H1 (cell line): ENCODE measurements around the gene PLEKHA4. TPM values are rescaled to one million over a fixed set of nuclear protein-coding genes. Genes with fewer than 3 reads are reported as not detected.
A peak's percentile ranks its signal among the peaks of the same experiment; 100 is the strongest.

Experiments used
- ASH2L ChIP-seq: fragments of 200-600, 300-600 bp; sonication (generic); IDR thresholded peaks from one replicate; pipeline ENCODE4 v1.7.1; 2017; ENCODE audit warnings: low read length
- BCL11A ChIP-seq, 2 experiments: IDR thresholded peaks; one replicate each; pipeline ENCODE4 v1.6.1; 2011; ENCODE audit warnings: low read depth in 2 of 2, low read length in 2 of 2, mild to moderate bottlenecking in 2 of 2
- CBX8 ChIP-seq: fragments of 300-800, 300-1000 bp; sonication (generic); IDR thresholded peaks from 2 replicates; pipeline ENCODE4 v1.7.1; 2016; ENCODE audit warnings: low read depth, low read length, borderline replicate concordance
- CTBP2 ChIP-seq: IDR thresholded peaks from 2 replicates; pipeline ENCODE4 v1.7.0; 2011; ENCODE audit warnings: borderline replicate concordance, mild to moderate bottlenecking, moderate library complexity, mixed read lengths, low read length; ENCODE audit not compliant: insufficient read depth, insufficient read length
- CTCF ChIP-seq, 3 experiments: IDR thresholded peaks; 1 replicate in 2 of 3; 2 replicates in 1 of 3; pipeline versions ENCODE4 v1.5.1 to v1.6.1; 2011; ENCODE audit warnings: low read length in 3 of 3, mild to moderate bottlenecking in 3 of 3, inconsistent platforms in 2 of 3, low read depth in 1 of 3, moderate library complexity in 1 of 3; ENCODE audit not compliant: insufficient read depth in 1 of 3; ENCODE audit errors: control extremely low read depth in 1 of 3
- FOSL1 ChIP-seq: IDR thresholded peaks from 2 replicates; pipeline ENCODE4 v1.6.1; 2011; ENCODE audit warnings: mild to moderate bottlenecking, low read depth, low read length, moderate library complexity; ENCODE audit not compliant: insufficient read depth
- HDAC2 ChIP-seq, 2 experiments: fragments of 300-600 bp in 1 of 2; sonication (generic) in 1 of 2; IDR thresholded peaks; 2 replicates each; pipeline ENCODE4 v1.6.1; 2011 to 2012; ENCODE audit warnings: low read depth in 2 of 2, low read length in 2 of 2, mild to moderate bottlenecking in 2 of 2, moderate library complexity in 2 of 2, borderline replicate concordance in 1 of 2, inconsistent platforms in 1 of 2
- JUND ChIP-seq: IDR thresholded peaks from 2 replicates; pipeline ENCODE4 v1.6.1; 2011; ENCODE audit warnings: mild to moderate bottlenecking, improper control_type of control experiment, low read length
- KDM1A ChIP-seq: fragments of 200-600, 300-600 bp; sonication (generic); IDR thresholded peaks from 2 replicates; pipeline ENCODE4 v1.7.1; 2016; ENCODE audit warnings: mild to moderate bottlenecking, low read length, borderline replicate concordance
- KDM4A ChIP-seq: IDR thresholded peaks from one replicate; pipeline ENCODE4 v1.7.1; 2012; ENCODE audit warnings: low read depth, mild to moderate bottlenecking, moderate library complexity, low read length, inconsistent platforms; ENCODE audit not compliant: severe bottlenecking
- POLR2A ChIP-seq, 2 experiments: IDR thresholded peaks; 1 replicate in 1 of 2; 2 replicates in 1 of 2; pipeline ENCODE4 v1.6.1; 2011; ENCODE audit warnings: low read depth in 2 of 2, low read length in 2 of 2, mild to moderate bottlenecking in 2 of 2; ENCODE audit errors: control extremely low read depth in 1 of 2
- RXRA ChIP-seq: IDR thresholded peaks from 2 replicates; pipeline ENCODE4 v1.6.1; 2011; ENCODE audit warnings: low read depth, mild to moderate bottlenecking, low read length, moderate library complexity; ENCODE audit not compliant: insufficient read depth
- SIN3A ChIP-seq, 2 experiments: IDR thresholded peaks in 1 of 2; conservative IDR thresholded peaks in 1 of 2; 2 replicates each; pipeline ENCODE4 v1.6.1; 2011 to 2012; ENCODE audit warnings: low read length in 2 of 2, improper control_type of control experiment in 1 of 2, low read depth in 1 of 2, mild to moderate bottlenecking in 1 of 2
- SP2 ChIP-seq: IDR thresholded peaks from 2 replicates; pipeline ENCODE4 v1.6.1; 2012; ENCODE audit warnings: mild to moderate bottlenecking, low read length, inconsistent platforms
- SP4 ChIP-seq: IDR thresholded peaks from 2 replicates; pipeline ENCODE4 v1.6.1; 2012; ENCODE audit warnings: low read length, inconsistent platforms
- SRF ChIP-seq: IDR thresholded peaks from 2 replicates; pipeline ENCODE4 v1.6.1; 2011; ENCODE audit warnings: mild to moderate bottlenecking, low read depth, low read length, moderate library complexity
- TAF7 ChIP-seq: optimal IDR thresholded peaks from 2 replicates; pipeline ENCODE3; 2011; ENCODE audit warnings: low read depth, mild to moderate bottlenecking, inconsistent platforms, low read length, moderate library complexity, borderline replicate concordance
- polyA plus RNA-seq, 7 experiments: library from polyadenylated mRNA; depleted of rRNA in 3 of 7; stranded (reverse) in 5 of 7; unstranded in 2 of 7; fragments of >200 nt in 5 of 7; fragments of 200-250 nt in 2 of 7; gene quantifications; 1 replicate in 5 of 7; 2 replicates in 1 of 7; 4 replicates in 1 of 7; pipeline versions ENCODE4 v1.2.1 to v1.2.3, GENCODE V29; 2011 to 2013; ENCODE audit warnings: missing spikeins in 2 of 7, mixed read lengths in 2 of 7
- total RNA-seq: library from RNA; stranded (reverse); fragmentation: NEBNext Ultra II Directional; extraction: Animal tissue kit (Norgen Biotek cat#: 25700); gene quantifications from 2 replicates; pipeline ENCODE4 v1.2.1, GENCODE V29; 2021
- TF ChIP-seq, protein P1 (sequence below): IDR thresholded peaks from 2 replicates; pipeline ENCODE4 v1.6.1; 2011; ENCODE audit warnings: low read length, improper control_type of control experiment

Gene PLEKHA4
- total and polyA plus RNA-seq, 2 of the 8 experiments (the other 6 are each of a cell fraction or from before 2014, with no cell fraction given), result 8.2 to 18.0 TPM

- TF ChIP-seq SIN3A (conservative IDR thresholded peaks at IDR 0.05 in 1 of 2, IDR thresholded peaks at IDR 0.05 in 1 of 2; ENCODE audit: low read depth in 1 of 2, low read length in 2 of 2) (peak in 1 of 2 experiments; percentile 87; a peak in 1 of 4 replicates), KDM4A (peak; percentile 82), KDM1A (no peak), HDAC2 (IDR thresholded peaks at IDR 0.05; ENCODE audit: borderline replicate concordance in 1 of 2, low read depth in 2 of 2, low read length in 2 of 2) (0 out of 4 replicates have a peak, but pooled peaks of 1 of the 2 experiments have one; percentile 59), CTBP2 (peak; percentile 43), CTCF (IDR thresholded peaks at IDR 0.05; ENCODE audit: control extremely low read depth in 1 of 3, insufficient read depth in 1 of 3, low read depth in 1 of 3, low read length in 3 of 3) (peak; percentile 84 to 90 (median 87)), FOSL1 (no peak), TAF7 (peak; percentile 29), RXRA (no peak), POLR2A (IDR thresholded peaks at IDR 0.05; ENCODE audit: control extremely low read depth in 1 of 2, low read depth in 2 of 2, low read length in 2 of 2) (no peak), SP4 (no peak; the same call in 1 of the 2 replicates), ASH2L (peak; percentile 74), SP2 (no peak), JUND (peak; percentile 79), CBX8 (no peak), BCL11A (IDR thresholded peaks at IDR 0.05; ENCODE audit: low read depth in 2 of 2, low read length in 2 of 2) (no peak), SRF (0 out of 2 replicates have a peak, but pooled peaks have one; percentile 14)
- TF ChIP-seq, protein P1, sequence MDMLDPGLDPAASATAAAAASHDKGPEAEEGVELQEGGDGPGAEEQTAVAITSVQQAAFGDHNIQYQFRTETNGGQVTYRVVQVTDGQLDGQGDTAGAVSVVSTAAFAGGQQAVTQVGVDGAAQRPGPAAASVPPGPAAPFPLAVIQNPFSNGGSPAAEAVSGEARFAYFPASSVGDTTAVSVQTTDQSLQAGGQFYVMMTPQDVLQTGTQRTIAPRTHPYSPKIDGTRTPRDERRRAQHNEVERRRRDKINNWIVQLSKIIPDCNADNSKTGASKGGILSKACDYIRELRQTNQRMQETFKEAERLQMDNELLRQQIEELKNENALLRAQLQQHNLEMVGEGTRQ, result no peak
- TF ChIP-seq, all 59 proteins: peak for 25
Observed at GRCh38 chr19:48795055-48795684, 73.2 kb downstream of the PLEKHA4 start (continued).
